Mucosa of descending colon (tissue), 3 donors: ENCODE results near the gene PCDH9. TPM values are rescaled to one million over a fixed set of nuclear protein-coding genes. Genes with fewer than 3 reads are reported as not detected.

ENCODE experiments used
- ATAC-seq: fragments of 200-7000 bp; cut with Tn5 transposase; one replicate; pipeline ENCODE4 v1.9.1; 2020; ENCODE audit warnings: mild to moderate bottlenecking, moderate library complexity
- DNase-seq, 3 donors: peaks; one replicate each; pipeline ENCODE4 v3.0.0-alpha.2; 2020
- H3K36me3 ChIP-seq: fragments of 200-600 bp; one replicate; pipeline ENCODE4 v1.8.0; 2021; ENCODE audit warnings: low read depth, mild to moderate bottlenecking
- H3K4me1 ChIP-seq: fragments of 200-600 bp; one replicate; pipeline ENCODE4 v1.8.0; 2021; ENCODE audit warnings: low read depth, mild to moderate bottlenecking
- H3K4me3 ChIP-seq: fragments of 200-600 bp; one replicate; pipeline ENCODE4 v1.8.0; 2021; ENCODE audit warnings: mild to moderate bottlenecking
- H3K9me3 ChIP-seq: fragments of 200-600 bp; one replicate; pipeline ENCODE4 v1.8.0; 2021; ENCODE audit warnings: mild to moderate bottlenecking
- intact Hi-C, 2 donors: fragments of 100-400 bp; cut with DNase I in 1 of 2; cut with micrococcal nuclease in 1 of 2; formaldehyde crosslinking; loops; one replicate each; pipeline versions ENCODE4 v1.11.0 to v1.11.1; 2022; cut with DNase I, micrococcal nuclease
- total RNA-seq, 3 donors: library from RNA; stranded (reverse); fragmentation: NEBNext Ultra II Directional in 2 of 3; extraction: Animal tissue kit (Norgen Biotek cat#: 25700) in 2 of 3; gene quantifications; one replicate each; pipeline versions ENCODE4 v1.2.1 to v1.2.4, GENCODE V29; 2021 to 2023
- TF ChIP-seq, protein P1 (sequence below): fragments of 200-600 bp; IDR thresholded peaks from one replicate; pipeline ENCODE4 v1.8.0; 2022; ENCODE audit warnings: antibody characterized with exemption, mild to moderate bottlenecking
- donor health status: DM: no; HTN: no; CAD: no; lungs with moderate emphysema.
- donor health status: DM: no; HTN: no; CAD: no.
- donor health status: DM: no; HTN: yes; CAD: no.

The PCDH9 gene
- total RNA-seq, 3 donors from 2014 or later, result 0.58 to 5.0 (median 0.80) TPM

DNA sequence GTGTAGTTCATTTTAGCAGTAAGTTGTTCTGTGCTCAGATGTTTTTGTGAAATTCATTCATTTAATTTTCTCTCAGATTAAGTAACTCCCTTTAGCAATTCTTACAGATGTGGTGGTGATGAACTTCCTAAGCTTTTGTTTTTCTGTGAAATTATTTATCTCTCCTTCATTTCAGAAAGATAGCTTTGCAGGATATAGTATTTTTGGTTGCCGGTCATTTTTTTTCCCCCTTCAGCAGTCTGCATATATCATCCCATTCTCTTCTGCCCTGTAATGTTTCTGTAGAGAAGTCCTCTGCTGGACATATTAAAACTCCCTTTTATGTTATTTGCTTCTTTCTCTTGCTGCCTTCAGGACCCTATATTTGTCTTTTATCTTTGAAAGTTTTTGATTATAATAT lies 470.2 kb downstream of the PCDH9 start:
- intact Hi-C loops, result no loop called here
- DNase-seq, result no peak
- Histone ChIP-seq H3K4me3 (no peak overlapping the region), H3K36me3 (no peaks in the 10 kb centered on the region), H3K9me3 (peaks cover 22% of the 10 kb centered on the region), H3K4me1 (no peaks in the 10 kb centered on the region)
- no peak for ATAC-seq
- TF ChIP-seq, protein P1, sequence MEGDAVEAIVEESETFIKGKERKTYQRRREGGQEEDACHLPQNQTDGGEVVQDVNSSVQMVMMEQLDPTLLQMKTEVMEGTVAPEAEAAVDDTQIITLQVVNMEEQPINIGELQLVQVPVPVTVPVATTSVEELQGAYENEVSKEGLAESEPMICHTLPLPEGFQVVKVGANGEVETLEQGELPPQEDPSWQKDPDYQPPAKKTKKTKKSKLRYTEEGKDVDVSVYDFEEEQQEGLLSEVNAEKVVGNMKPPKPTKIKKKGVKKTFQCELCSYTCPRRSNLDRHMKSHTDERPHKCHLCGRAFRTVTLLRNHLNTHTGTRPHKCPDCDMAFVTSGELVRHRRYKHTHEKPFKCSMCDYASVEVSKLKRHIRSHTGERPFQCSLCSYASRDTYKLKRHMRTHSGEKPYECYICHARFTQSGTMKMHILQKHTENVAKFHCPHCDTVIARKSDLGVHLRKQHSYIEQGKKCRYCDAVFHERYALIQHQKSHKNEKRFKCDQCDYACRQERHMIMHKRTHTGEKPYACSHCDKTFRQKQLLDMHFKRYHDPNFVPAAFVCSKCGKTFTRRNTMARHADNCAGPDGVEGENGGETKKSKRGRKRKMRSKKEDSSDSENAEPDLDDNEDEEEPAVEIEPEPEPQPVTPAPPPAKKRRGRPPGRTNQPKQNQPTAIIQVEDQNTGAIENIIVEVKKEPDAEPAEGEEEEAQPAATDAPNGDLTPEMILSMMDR, result no peak

DNA sequence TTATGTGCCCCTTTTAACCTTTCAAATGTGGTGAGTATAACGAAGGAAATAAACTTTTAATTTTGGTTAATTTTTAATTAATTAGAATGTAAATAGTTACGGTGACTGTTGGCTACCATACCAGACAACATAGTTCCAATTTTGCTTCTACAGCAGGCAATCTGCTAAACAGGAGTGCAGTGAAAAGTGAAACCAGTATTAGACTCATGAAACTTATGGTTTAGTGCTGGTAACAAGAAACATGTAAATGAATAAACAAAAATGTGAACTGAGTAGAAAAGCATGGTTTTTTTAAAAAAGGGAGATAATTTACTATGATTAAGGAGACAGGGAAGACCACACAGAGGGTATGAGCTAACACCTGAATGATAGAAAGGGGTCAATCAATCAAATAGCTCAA lies 478.4 kb downstream of the PCDH9 start:
- Histone ChIP-seq H3K4me1 (no peaks in the 10 kb centered on the region), H3K36me3 (no peaks in the 10 kb centered on the region), H3K9me3 (no peaks in the 10 kb centered on the region), H3K4me3 (no peak overlapping the region)
- TF ChIP-seq, protein P1, result no peak
- ATAC-seq (no peak), DNase-seq (no peak)
- intact Hi-C loops, result no loop called here

DNA sequence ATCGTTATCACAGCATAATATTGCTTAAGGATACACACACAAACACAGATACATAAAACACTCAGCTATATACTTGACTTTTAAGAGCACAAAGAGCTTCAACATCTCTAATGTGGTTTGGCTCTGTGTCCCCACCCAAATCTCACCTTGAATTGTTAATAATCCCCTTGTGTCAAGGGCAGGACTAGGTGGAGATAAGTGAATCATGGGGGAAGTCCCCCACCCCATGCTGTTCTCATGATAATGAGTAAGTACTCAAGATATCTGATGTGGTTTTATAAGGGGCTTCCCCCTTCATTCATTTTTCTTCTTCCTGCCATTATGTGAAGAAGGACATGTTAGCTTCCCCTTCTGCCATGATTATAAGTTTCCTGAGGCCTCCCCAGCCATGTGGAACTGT lies 481.4 kb downstream of the PCDH9 start:
- TF ChIP-seq, protein P1, result no peak
- ATAC-seq, result no peak
- no peaks in the 10 kb centered on the region for H3K36me3 ChIP-seq
- DNase-seq, result no peak
- H3K4me3 ChIP-seq, result no peak overlapping the region
- H3K4me1 ChIP-seq, result no peaks in the 10 kb centered on the region
- no peaks in the 10 kb centered on the region for H3K9me3 ChIP-seq
- intact Hi-C loops, result no loop called here

DNA sequence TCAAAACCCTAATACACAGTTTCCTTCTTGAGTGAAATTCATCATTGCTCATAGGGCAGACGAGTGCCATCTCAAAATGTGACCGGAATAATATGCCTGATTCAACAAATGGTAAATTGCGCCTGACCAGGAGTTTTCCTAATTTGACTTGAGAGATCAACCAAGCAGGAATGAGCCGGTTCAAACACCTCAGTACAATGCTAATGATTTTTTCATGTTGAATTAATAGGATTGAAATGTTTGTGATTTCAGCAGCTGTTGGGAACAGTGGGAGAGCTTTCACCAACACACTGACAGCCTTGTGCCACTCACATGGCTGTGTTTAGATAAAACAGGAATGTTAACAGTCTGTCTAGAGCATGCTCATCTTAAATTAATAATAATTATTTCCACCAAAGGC lies 484.8 kb downstream of the PCDH9 start:
- Histone ChIP-seq H3K36me3 (no peaks in the 10 kb centered on the region), H3K4me1 (no peaks in the 10 kb centered on the region), H3K9me3 (no peaks in the 10 kb centered on the region), H3K4me3 (no peak overlapping the region)
- TF ChIP-seq, protein P1, result no peak
- ATAC-seq, result no peak
- no peak for DNase-seq
- intact Hi-C loops, result no loop called here

DNA sequence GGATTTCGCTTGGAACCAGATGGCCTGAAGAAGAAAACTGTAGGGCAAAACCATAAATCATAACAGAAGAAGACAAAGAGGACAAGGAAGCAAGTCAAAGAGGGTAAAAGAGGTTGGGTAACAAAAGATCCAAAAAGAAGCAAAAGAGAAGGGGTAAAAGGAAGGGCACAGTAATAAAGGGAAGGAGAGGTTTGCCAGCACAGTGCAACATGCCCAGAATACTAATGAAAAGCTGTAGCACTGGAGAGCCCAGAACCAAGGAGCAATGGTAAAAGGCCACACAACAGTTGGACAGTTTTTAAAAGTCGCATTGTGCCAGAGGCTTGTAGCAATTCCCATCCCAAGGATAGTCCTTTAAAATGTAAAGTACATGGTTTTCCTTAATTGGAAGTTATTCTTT lies 506.6 kb downstream of the PCDH9 start:
- Histone ChIP-seq H3K9me3 (no peaks in the 10 kb centered on the region), H3K4me1 (no peaks in the 10 kb centered on the region), H3K4me3 (no peak overlapping the region), H3K36me3 (no peaks in the 10 kb centered on the region)
- intact Hi-C loops, result no loop called here
- no peak for DNase-seq
- TF ChIP-seq, protein P1, result no peak
- no peak for ATAC-seq

DNA sequence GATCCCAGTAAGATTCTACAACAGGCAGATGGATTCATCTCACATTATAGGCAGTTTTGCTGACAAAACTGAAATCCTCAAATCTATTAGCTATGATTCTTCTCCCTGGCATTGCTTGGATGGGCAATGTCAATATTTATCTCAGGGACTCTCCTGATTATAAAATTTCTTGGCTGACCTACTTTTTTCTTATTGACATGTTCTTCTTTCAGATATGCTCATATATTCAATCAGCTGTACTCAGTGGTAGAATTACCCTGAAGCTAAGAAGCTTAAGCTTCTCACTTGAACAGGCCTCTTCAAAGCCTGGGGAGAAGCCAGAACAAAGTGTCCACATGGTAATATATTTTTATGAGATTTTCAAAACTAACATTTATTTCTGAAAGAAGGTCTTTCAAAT lies 513.6 kb downstream of the PCDH9 start:
- Histone ChIP-seq H3K9me3 (no peaks in the 10 kb centered on the region), H3K4me3 (no peak overlapping the region), H3K4me1 (no peaks in the 10 kb centered on the region), H3K36me3 (no peaks in the 10 kb centered on the region)
- intact Hi-C loops, result no loop called here
- ATAC-seq (no peak), DNase-seq (no peak)
- TF ChIP-seq, protein P1, result no peak
